ENCODE results near the gene TMEM141.

DNA sequence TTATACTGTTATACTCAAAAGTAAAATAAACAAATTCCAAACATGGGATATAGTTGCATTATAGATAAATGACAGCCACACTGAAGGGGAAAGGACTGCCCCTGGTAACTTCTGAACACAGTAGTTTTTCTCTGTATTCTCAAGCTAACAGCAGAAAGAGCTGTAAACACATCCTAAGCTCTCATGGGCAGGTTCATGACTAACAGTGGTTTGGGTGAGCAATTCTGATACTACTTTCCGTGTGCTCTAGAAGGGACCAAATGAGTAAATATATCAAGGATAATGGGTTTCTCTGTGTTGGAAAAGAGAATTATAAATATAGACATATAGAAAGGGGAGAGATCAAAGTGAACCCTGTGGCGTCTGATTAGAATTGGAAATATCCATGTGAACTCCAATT is 40.6 kb upstream of the TMEM141 start:
- TF ChIP-seq, protein P1, sequence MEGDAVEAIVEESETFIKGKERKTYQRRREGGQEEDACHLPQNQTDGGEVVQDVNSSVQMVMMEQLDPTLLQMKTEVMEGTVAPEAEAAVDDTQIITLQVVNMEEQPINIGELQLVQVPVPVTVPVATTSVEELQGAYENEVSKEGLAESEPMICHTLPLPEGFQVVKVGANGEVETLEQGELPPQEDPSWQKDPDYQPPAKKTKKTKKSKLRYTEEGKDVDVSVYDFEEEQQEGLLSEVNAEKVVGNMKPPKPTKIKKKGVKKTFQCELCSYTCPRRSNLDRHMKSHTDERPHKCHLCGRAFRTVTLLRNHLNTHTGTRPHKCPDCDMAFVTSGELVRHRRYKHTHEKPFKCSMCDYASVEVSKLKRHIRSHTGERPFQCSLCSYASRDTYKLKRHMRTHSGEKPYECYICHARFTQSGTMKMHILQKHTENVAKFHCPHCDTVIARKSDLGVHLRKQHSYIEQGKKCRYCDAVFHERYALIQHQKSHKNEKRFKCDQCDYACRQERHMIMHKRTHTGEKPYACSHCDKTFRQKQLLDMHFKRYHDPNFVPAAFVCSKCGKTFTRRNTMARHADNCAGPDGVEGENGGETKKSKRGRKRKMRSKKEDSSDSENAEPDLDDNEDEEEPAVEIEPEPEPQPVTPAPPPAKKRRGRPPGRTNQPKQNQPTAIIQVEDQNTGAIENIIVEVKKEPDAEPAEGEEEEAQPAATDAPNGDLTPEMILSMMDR (IDR thresholded peaks at IDR 0.05) = no peak
- TF ChIP-seq ZFX (IDR thresholded peaks at IDR 0.05; ENCODE audit: borderline replicate concordance) = no peak
